Measurements from ENCODE around the gene DCBLD2.
"Not testable (repeated sequence)": the region's sequence is repeated elsewhere in the genome, so short reads cannot be mapped to it uniquely, and the experiment has no call there.

DCBLD2 gene

GRCh38 chr3:98892263-98892662 lies 9.2 kb downstream of the DCBLD2 start:
- no peak for DNase-seq (ENCODE audit: low spot score)

- no peak for DNase-seq (ENCODE audit: low spot score)
These were observed 10.3 kb downstream of the DCBLD2 start for GRCh38 chr3:98890965-98891910.

GRCh38 chr3:98890181-98890835 lies 11.2 kb downstream of the DCBLD2 start:
- no peak for DNase-seq (ENCODE audit: low spot score)

- DNase-seq (ENCODE audit: low spot score): no peak
These were observed 13.8 kb downstream of the DCBLD2 start for GRCh38 chr3:98887684-98888083.

GRCh38 chr3:98886525-98886924 lies 15.0 kb downstream of the DCBLD2 start:
- DNase-seq (ENCODE audit: low spot score): no peak

- DNase-seq (ENCODE audit: low spot score): no peak
These were observed 15.6 kb downstream of the DCBLD2 start for GRCh38 chr3:98885851-98886250.

GRCh38 chr3:98884675-98885371 lies 16.7 kb downstream of the DCBLD2 start:
- DNase-seq (ENCODE audit: low spot score): no peak

- DNase-seq (ENCODE audit: low spot score): not testable (repeated sequence)
These were observed 18.7 kb downstream of the DCBLD2 start for GRCh38 chr3:98882614-98883333.

GRCh38 chr3:98877132-98877531 lies 24.4 kb downstream of the DCBLD2 start:
- DNase-seq (ENCODE audit: low spot score): no peak

- DNase-seq (ENCODE audit: low spot score): no peak
These were observed 26.0 kb downstream of the DCBLD2 start for GRCh38 chr3:98875535-98875934.

- DNase-seq (ENCODE audit: low spot score): no peak
These were observed 26.8 kb downstream of the DCBLD2 start for GRCh38 chr3:98874602-98875249.

- no peak for DNase-seq (ENCODE audit: low spot score)
These were observed 32.1 kb downstream of the DCBLD2 start for GRCh38 chr3:98869391-98869790.

GRCh38 chr3:98857971-98858370 lies 43.5 kb downstream of the DCBLD2 start:
- DNase-seq (ENCODE audit: low spot score): not testable (repeated sequence)

GRCh38 chr3:98857258-98857657 lies 44.2 kb downstream of the DCBLD2 start:
- not testable (repeated sequence) for DNase-seq (ENCODE audit: low spot score)

GRCh38 chr3:98856724-98857123 lies 44.8 kb downstream of the DCBLD2 start:
- DNase-seq (ENCODE audit: low spot score): no peak

GRCh38 chr3:98855806-98856400 lies 45.6 kb downstream of the DCBLD2 start:
- DNase-seq (ENCODE audit: low spot score): no peak

- DNase-seq (ENCODE audit: low spot score): no peak
These were observed 53.4 kb downstream of the DCBLD2 start for GRCh38 chr3:98848108-98848507.

- no peak for DNase-seq (ENCODE audit: low spot score)
These were observed 55.4 kb downstream of the DCBLD2 start for GRCh38 chr3:98846101-98846500.

GRCh38 chr3:98843266-98843959 lies 58.1 kb downstream of the DCBLD2 start:
- DNase-seq (ENCODE audit: low spot score): no peak

- no peak for DNase-seq (ENCODE audit: low spot score)
These were observed 61.6 kb downstream of the DCBLD2 start for GRCh38 chr3:98839846-98840245.
